ENCODE results near the gene DNAJC22. TPM values are rescaled to one million over a fixed set of nuclear protein-coding genes. Genes with fewer than 3 reads are reported as not detected.

DNAJC22 gene
- total RNA-seq, 1 experiment from 2014 or later = 47.7 TPM

GRCh38 chr12:49335955-49336644 lies 10.6 kb upstream of the DNAJC22 start:
- BruUV-seq (replicated peaks) = no TSS peak
- Mint-ChIP-seq H3K27me3 (ENCODE audit: insufficient read depth, unreplicated experiment) (no peaks in the 10 kb centered on the region), H3K4me3 (ENCODE audit: unreplicated experiment) (peak overlapping the region; percentile 73), H3K36me3 (ENCODE audit: insufficient read depth, unreplicated experiment) (peaks cover 8% of the 10 kb centered on the region), H3K27ac (ENCODE audit: unreplicated experiment) (no peak overlapping the region), H3K9me3 (ENCODE audit: unreplicated experiment) (no peaks in the 10 kb centered on the region), H3K4me1 (ENCODE audit: low read depth, unreplicated experiment) (peaks cover 28% of the 10 kb centered on the region)
- ChIA-PET CTCF (interaction anchor here (0.6 to 3.8 kb wide), 5 partner anchors 11 to 47 kb away, joined by 3 to 49 read pairs (median 9); partner anchors contain the start of gene DNAJC22), POLR2A (interaction anchor here (0.6 kb wide), 1 partner anchor 11 kb away, joined by 3 read pairs; no protein-coding TSS in a partner anchor)
- Histone ChIP-seq H3K9me3 (no peaks in the 10 kb centered on the region), H3K27me3 (replicated peaks; ENCODE audit: control insufficient read depth, insufficient read depth, low read length) (no peaks in the 10 kb centered on the region), H3K4me3 (ENCODE audit: low read depth, low read length) (peak overlapping the region; percentile 49), H3K36me3 (ENCODE audit: control insufficient read depth, insufficient read depth, low read length) (no peaks in the 10 kb centered on the region), H3K4me1 (peaks cover 21% of the 10 kb centered on the region)
- intact Hi-C loops (cut with micrococcal nuclease; ENCODE audit: unreplicated experiment) = no loop called here
- TF ChIP-seq CTCF (IDR thresholded peaks at IDR 0.05; ENCODE audit: insufficient read depth in 1 of 2, low read depth in 1 of 2, low read length in 1 of 2, severe bottlenecking in 1 of 2, unreplicated experiment in 1 of 2) = no peak
- no peak for DNase-seq

GRCh38 chr12:49336645-49337584 lies 9.8 kb upstream of the DNAJC22 start, which contains the start of gene C1QL4:
TSS of gene C1QL4 (minus strand) at chr12:49337188. CDS start at chr12:49336477, 711 bp downstream.
- Histone ChIP-seq H3K27me3 (replicated peaks; ENCODE audit: control insufficient read depth, insufficient read depth, low read length) (no peaks in the 10 kb centered on the region), H3K36me3 (ENCODE audit: control insufficient read depth, insufficient read depth, low read length) (no peaks in the 10 kb centered on the region), H3K4me3 (ENCODE audit: low read depth, low read length) (peak within 1 kb of the TSS; percentile 49), H3K9me3 (no peaks in the 10 kb centered on the region), H3K4me1 (peaks cover 13% of the 10 kb centered on the region)
- peaks cover 8% of the 10 kb centered on the region for H3K36me3 Mint-ChIP-seq (ENCODE audit: insufficient read depth, unreplicated experiment)
- no peaks in the 10 kb centered on the region for H3K9me3 Mint-ChIP-seq (ENCODE audit: unreplicated experiment)
- BruUV-seq (replicated peaks) = TSS peak; percentile 24
- H3K27me3 Mint-ChIP-seq (ENCODE audit: insufficient read depth, unreplicated experiment) = no peaks in the 10 kb centered on the region
- H3K27ac Mint-ChIP-seq (ENCODE audit: unreplicated experiment) = no peak within 1 kb of the TSS
- peaks cover 20% of the 10 kb centered on the region for H3K4me1 Mint-ChIP-seq (ENCODE audit: low read depth, unreplicated experiment)
- peak within 1 kb of the TSS; percentile 73 for H3K4me3 Mint-ChIP-seq (ENCODE audit: unreplicated experiment)
- ChIA-PET POLR2A (interaction anchor here (0.6 to 1.4 kb wide), 2 partner anchors 11 to 30 kb away, joined by 3 to 4 read pairs; partner anchors contain the start of gene SPATS2), CTCF (interaction anchor here (0.6 to 3.8 kb wide), 8 partner anchors 10 to 48 kb away, joined by 3 to 49 read pairs (median 4); partner anchors contain the start of genes DNAJC22 and TROAP)
- peak; percentile 98 to 99 for TF ChIP-seq CTCF (IDR thresholded peaks at IDR 0.05; ENCODE audit: insufficient read depth in 1 of 2, low read depth in 1 of 2, low read length in 1 of 2, severe bottlenecking in 1 of 2, unreplicated experiment in 1 of 2)
- peak; percentile 87 to 97 for DNase-seq
- intact Hi-C loops (cut with micrococcal nuclease; ENCODE audit: unreplicated experiment) = no loop called here

Data from Caco-2 (cell line).